Left forelimb (tissue), 1 donor: ENCODE data around the gene ZFP91.
"Not testable (repeated sequence)": the region's sequence is repeated elsewhere in the genome, so short reads cannot be mapped to it uniquely, and the experiment has no call there.

Experiments
- DNase-seq: peaks from one replicate; pipeline ENCODE4 v3.0.0-alpha.2; 2018; ENCODE audit warnings: low spot score

ZFP91 gene

DNA sequence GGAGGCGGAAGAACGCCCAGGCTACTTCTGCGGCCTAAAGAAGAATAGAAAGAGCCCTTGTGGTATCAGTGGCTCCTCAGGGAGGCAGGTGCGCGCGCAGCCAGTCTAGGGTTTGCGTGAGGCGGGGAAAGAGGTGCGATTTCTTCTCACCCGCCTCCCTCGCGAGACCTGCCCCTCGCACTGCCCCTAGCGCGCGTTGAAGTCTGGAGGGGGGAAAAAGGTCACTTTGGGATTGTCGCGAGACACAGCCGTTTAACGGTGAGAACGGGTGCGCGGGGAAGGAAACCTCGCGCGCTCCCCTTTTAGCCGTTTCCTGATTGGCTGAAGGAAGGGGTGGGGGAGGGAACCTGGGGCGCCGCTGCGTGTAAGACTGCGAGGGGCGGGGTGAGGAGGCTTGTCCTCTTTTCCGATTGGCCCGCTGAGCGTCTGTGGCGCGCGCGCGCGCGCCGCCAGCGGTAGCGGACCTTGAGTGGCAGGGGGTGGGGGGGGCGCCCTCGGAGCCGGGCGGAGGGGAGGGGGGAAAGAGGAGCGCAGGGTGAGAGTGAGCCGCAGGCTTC is at the start of gene ZFP91:
TSS of gene ZFP91 (plus strand) at position 429 of the 557 bp plus-strand sequence. CDS start 219 bp downstream, outside the sequence.
- DNase-seq: peak; percentile 97

GRCh38 chr11:58530236-58530635 is 48.6 kb upstream of the ZFP91 start:
- no peak for DNase-seq

- no peak for DNase-seq
Measured at GRCh38 chr11:58531865-58532341, 47.0 kb upstream of the ZFP91 start.

DNA sequence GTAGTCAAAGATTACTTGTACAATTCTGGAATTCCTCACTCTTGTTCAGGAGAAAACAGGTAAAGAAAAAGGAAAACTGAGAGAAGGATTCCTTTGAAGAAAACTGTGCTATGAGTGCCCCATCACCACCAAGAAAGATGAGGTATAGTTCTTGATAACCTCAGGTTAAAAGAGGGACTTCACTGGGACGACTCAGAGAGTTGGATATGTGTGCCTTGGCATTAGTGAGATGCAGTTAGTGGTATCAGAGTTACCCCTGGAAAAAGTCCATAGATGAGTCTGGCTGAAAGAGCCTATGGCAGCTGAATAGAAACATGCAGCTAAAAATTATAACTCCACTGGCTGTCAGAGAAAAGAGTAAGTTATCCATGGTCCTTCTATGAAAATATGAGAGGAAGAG is 32.0 kb upstream of the ZFP91 start:
- DNase-seq: no peak

DNA sequence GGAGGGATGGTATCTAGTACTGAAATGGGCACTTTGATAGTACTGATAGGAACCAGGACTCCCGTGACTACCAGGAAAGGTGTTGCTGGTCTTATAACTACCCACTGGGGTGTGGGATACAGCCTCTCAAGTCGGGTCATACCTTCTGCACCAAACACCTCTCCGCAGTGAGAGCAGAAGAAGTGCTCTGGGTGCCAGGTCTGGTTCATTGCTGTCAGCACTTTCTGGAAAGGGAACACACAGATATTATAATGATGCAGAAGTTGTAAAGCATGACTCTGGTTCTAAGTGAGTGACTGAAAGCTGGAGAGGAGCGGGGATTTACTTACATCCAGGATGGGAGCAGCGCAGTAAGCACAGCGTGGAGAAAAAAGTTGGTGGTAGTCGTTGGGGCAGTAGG is 29.2 kb upstream of the ZFP91 start:
- no peak for DNase-seq

DNA sequence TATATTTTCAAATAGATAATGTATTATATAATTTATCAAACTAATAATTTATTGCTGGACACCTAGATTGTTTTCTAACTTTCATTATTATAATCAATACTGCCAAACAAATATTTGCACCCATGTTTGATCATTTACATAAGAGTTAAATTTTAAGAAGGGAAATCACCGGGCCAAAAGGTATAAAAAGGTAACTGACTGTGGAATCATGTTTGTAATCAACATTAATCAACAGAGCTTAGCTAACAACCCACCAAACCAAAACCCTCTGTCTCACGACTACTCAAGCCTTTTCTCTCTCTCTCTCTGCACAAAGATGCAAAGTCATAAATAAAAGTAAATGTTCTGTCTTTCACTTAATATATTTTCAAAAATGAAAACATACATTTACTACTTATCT is 18.0 kb upstream of the ZFP91 start:
- DNase-seq: no peak

- no peak for DNase-seq
Measured at GRCh38 chr11:58561394-58562098, 17.3 kb upstream of the ZFP91 start.

GRCh38 chr11:58562375-58562800 is 16.5 kb upstream of the ZFP91 start:
- DNase-seq: no peak

DNA sequence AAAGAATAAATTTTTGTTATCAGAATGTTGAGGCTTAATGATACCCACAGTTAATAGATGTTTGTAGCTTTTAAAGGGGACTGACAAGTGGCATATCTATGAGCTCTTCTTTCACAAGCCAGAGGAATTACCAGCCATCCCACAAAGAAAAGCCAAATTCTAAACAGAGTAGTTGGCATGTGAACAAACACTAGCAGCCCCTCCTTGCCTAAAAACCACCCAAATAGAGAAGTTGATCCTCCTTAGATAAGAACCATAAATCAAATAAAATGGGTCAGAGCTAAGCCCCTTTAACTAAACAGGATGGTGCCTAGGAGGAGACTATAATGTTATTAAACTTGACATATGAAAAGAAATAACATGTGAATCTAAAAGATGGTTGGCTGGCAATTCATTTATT is 14.6 kb upstream of the ZFP91 start:
- DNase-seq: no peak

DNA sequence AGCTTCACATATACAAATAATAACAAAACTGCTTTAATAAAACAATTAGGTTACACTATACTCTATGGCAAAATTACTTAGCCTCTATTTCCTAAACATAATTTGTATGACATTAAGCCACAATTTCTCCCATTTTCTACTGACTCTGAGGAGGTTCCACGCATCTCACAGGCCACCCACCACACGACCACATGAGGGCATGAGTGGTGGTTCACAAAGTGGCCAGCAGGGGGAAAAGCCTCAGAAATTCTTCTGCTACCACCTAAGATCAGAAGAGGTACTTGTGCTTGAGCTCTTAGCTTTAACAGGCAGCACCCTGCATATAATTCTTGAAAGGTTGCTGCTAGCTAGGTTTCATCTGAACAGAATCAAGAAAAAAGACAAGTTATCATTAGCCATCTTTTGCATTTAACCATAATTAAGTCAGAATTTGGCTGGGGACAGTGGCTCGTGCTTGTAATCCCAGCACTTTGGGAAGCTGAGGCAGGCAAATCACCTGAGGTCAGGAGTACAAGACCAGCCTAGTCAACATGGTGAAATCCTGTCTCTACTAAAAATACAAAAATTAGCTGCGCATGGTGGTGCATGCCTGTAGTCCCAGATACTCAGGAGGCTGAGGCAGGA is 10.9 kb upstream of the ZFP91 start:
- DNase-seq: no peak

- DNase-seq: not testable (repeated sequence)
Measured at GRCh38 chr11:58572906-58573305, 6.0 kb upstream of the ZFP91 start.

GRCh38 chr11:58573451-58574104 is 5.3 kb upstream of the ZFP91 start:
- DNase-seq: no peak

DNA sequence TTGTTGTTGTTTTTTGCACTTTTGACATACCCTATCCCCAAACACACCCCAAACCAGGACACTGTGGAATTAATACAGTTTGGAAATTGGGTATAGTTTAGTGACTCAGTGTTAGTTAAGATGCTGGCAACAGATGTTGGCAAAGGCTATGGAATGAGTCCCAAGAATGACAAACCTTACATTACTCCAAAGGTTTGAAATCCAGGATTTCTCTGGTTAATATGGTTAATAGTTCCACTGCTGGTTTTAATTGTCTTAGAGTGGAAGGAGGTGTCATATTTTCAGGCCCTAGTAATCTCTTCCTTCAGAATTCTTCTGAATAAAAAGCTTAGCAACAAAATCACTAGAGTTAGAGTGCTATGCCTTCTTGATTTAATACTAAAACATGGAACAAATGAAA is 4.0 kb upstream of the ZFP91 start:
- DNase-seq: no peak

DNA sequence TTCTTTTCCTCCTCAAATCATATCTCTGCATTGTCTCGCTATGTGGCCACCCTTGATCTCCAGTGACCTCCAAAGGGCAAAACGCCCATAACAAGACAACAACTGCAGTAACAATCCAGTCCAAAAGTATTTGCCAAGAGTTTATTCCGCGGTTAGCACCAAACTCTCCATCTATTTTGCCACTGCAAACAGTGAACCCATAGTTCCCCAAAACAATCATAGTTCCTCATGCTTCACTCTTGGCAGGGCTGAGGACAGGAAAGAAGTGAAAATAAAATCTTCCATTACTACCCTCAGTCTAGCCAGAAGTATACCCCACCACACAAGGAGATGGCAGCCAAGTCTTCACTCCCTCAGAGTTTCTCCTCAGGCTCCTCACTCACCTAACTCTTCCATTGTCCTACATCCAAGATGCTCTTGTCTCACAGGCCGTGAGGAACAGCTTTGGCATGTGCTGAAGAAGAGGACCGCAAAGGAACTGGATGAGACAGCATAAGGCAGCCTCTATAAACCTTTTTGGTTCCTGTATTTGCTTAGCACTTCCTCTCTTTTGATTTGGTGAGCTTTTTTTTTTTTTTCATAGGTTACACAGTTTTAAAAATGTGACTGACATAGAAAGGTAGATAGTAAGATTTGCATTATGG is 3.4 kb upstream of the ZFP91 start, which contains the start of gene LPXN:
TSS of gene LPXN (minus strand) at position 480 of the 644 bp plus-strand sequence. CDS start at position 396, 84 bp downstream.
- no peak for DNase-seq

DNA sequence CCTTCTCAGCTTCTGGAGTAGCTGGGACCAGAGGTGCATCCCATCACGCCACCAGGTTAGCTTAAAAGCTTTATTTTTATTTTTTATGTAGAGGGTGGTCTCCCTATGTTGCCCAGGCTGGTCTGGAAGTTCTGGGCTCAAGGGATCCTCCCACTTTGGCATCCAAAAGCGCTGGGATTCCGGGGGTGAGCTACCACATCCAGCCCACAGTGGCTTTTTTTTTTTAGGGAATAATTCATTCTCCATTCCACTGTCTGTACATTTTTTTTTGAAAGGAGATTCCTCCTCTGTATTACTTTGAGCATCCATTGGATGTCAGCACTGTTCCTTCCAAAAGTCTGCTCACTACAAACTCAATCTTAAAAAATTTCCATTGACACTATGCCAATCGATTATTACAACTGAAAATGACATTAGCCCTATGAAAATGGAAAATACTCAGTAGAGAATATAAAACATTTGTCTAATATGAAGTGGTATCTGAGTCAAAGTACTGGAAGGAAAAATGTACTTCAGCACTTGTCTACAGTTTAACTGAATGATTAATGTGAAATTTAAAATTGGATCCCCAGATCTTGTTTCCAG is 1.9 kb upstream of the ZFP91 start:
- DNase-seq: no peak

DNA sequence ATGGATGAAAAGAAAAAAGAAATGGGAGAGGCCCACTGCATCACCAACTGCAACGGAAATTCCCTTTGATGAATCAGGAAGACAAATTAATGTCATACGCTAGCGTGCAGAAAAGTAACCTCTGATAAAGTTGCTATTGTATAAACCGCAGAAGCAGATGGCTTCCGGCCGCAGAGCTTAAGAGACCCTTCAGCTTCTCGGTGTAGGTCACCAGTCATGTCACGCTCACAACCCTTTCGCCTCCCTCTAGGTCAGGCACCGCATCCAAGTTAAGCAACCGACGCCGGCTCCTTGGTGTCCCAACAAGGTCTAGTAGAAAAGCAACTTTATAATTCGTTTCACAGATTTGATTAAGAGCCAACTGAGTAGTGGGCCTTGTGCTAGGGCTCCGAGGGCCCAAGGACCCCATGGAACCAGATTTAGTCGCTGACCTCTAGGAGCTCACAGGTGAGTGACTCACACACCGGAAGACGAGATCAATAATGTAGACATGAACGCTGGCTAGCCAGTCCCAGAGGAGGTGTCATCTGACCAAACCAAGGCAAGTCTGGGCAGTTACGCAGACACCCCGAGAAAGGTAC is 1.2 kb upstream of the ZFP91 start:
- no peak for DNase-seq

DNA sequence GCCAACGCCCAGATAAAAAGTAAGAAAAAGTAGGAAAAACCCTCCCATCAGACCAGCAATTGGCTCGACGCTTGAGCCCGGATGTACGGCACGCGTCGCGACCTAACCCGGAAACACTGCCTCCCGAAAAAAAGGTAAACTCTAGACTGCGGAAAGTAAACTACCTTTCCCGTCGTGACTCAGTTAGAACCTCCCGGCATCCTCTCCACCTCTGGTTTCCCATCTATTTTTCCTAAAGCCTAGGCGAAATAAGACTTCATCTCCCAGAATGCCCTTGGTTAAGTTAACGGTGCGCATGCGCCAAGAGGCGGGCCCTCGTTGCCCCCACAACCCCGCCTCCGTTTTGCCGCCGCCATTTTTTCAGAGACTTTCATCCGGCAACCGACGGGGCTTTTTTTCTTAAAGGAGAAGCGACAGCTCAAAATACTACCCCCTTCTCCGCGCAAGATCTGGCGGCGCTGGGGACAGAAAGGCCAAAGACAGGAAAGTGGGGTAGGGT is 678 bp upstream of the ZFP91 start:
- DNase-seq: peak; percentile 94

DNA sequence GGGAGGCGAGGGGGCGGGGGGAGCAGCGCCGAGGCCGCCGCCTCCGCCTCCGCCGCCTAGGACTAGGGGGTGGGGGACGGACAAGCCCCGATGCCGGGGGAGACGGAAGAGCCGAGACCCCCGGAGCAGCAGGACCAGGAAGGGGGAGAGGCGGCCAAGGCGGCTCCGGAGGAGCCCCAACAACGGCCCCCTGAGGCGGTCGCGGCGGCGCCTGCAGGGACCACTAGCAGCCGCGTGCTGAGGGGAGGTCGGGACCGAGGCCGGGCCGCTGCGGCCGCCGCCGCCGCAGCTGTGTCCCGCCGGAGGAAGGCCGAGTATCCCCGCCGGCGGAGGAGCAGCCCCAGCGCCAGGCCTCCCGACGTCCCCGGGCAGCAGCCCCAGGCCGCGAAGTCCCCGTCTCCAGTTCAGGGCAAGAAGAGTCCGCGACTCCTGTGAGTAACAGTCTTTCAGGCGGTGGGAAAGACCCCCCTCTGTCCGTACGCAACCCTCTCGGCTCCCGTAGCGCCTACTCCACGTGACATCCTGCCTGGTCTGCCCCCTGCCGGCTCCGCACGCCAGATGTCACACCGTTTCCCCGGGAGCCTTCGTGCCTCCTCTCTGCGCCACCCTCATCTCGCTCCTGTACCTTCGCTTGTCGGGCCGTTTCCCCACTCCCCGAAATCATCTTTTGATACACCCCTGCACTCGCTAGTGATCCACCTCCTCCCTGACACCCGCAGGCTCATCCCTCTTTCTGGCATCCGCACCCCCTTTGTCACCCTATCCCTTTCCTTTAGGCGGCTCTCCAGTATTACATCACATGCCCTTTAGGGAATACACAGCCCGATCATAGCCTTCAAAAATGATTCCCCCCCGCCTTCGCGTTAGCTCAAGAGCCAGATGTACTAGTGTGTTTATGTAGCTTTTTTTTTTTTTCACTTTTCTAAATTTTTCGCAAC is 598 bp downstream of the ZFP91 start:
- peak; percentile 96 for DNase-seq

GRCh38 chr11:58580311-58580710 is 1.4 kb downstream of the ZFP91 start:
- no peak for DNase-seq

GRCh38 chr11:58582437-58582836 is 3.6 kb downstream of the ZFP91 start:
- no peak for DNase-seq
